ENCODE data around the gene KAT8. TPM values are rescaled to one million over a fixed set of nuclear protein-coding genes. Genes with fewer than 3 reads are reported as not detected.

Gene KAT8
- total RNA-seq, 2 experiments from 2014 or later = 114 to 124 TPM

GRCh38 chr16:31087971-31088370, 29.5 kb upstream of the KAT8 start:
- no peak for ATAC-seq (ENCODE audit: poor library complexity)
- Histone ChIP-seq H3K4me1 (ENCODE audit: insufficient read depth, low read length) (peaks cover 4% of the 10 kb centered on the region), H3K4me3 (ENCODE audit: low read length) (no peak overlapping the region), H3K27me3 (ENCODE audit: control insufficient read depth in 1 of 2, insufficient read depth in 2 of 2, low read length in 2 of 2) (no peaks in the 10 kb centered on the region), H3K27ac (ENCODE audit: low read depth in 1 of 2, low read length in 2 of 2) (no peak overlapping the region), H3K9me3 (ENCODE audit: control insufficient read depth in 1 of 2, insufficient read depth in 1 of 2, low read length in 2 of 2) (no peaks in the 10 kb centered on the region), H3K36me3 (ENCODE audit: insufficient read depth, low read length) (peaks cover 32% of the 10 kb centered on the region)
- H3K36me3 Mint-ChIP-seq (ENCODE audit: low read depth) = peaks cover 34% of the 10 kb centered on the region
- H3K27me3 Mint-ChIP-seq = no peaks in the 10 kb centered on the region
- ChIA-PET POLR2A (no interaction called here), CTCF (no interaction called here)
- intact Hi-C loops (cut with DNase I, micrococcal nuclease) = no loop called here
- DNase-seq = no peak
- peaks cover 10% of the 10 kb centered on the region for H3K4me1 Mint-ChIP-seq (ENCODE audit: low read depth)
- TF ChIP-seq, protein P1, sequence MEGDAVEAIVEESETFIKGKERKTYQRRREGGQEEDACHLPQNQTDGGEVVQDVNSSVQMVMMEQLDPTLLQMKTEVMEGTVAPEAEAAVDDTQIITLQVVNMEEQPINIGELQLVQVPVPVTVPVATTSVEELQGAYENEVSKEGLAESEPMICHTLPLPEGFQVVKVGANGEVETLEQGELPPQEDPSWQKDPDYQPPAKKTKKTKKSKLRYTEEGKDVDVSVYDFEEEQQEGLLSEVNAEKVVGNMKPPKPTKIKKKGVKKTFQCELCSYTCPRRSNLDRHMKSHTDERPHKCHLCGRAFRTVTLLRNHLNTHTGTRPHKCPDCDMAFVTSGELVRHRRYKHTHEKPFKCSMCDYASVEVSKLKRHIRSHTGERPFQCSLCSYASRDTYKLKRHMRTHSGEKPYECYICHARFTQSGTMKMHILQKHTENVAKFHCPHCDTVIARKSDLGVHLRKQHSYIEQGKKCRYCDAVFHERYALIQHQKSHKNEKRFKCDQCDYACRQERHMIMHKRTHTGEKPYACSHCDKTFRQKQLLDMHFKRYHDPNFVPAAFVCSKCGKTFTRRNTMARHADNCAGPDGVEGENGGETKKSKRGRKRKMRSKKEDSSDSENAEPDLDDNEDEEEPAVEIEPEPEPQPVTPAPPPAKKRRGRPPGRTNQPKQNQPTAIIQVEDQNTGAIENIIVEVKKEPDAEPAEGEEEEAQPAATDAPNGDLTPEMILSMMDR (IDR thresholded peaks at IDR 0.05) = no peak
- H3K27ac Mint-ChIP-seq = no peak overlapping the region
- H3K4me3 Mint-ChIP-seq = no peak overlapping the region
- no peaks in the 10 kb centered on the region for H3K9me3 Mint-ChIP-seq

DNA sequence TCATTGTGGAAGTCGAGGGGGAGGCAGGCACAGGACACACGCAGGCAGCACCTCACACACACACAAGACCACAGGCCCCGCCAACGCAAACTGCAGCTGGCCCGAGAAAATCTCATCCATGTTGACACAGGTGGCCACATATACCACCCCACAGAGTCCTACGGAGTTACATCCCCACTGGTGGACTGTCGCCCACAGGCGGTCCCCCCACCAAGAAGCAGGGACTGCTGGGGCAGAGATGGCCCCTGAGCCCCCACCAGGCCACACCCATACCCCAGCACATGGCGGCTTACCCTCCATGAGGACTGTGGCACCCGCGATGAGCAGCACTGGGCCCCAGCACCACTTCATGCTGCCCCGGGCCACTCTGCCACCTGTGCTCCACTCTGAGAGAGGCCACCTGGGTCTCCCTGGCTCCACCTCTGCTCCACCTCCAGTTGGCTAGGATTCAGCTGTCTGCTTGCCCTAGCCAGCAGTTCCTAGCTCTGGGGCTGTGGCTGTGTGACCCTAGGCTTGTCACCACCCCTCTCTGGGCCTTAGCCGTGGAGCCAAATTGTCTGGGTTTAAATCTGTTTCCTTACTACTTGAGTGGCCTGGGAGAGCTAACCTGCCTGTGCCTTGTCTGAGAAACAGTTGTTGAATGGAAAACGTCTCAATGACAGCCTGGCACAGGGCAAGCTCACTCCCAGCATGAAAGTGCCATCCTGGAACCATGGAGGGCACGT, 28.8 kb upstream of the KAT8 start, which contains the start of gene PRSS53:
PRSS53 (minus strand) TSS at position 485 of the 725 bp plus-strand sequence; CDS start at position 351, 134 bp downstream.
- H3K27me3 ChIP-seq (ENCODE audit: control insufficient read depth in 1 of 2, insufficient read depth in 2 of 2, low read length in 2 of 2) = no peaks in the 10 kb centered on the region
- no peak within 1 kb of the TSS for H3K4me3 ChIP-seq (ENCODE audit: low read length)
- Mint-ChIP-seq H3K4me1 (ENCODE audit: low read depth) (peaks cover 15% of the 10 kb centered on the region), H3K27me3 (no peaks in the 10 kb centered on the region), H3K36me3 (ENCODE audit: low read depth) (peaks cover 28% of the 10 kb centered on the region), H3K4me3 (no peak within 1 kb of the TSS), H3K9me3 (no peaks in the 10 kb centered on the region), H3K27ac (no peak within 1 kb of the TSS)
- H3K4me1 ChIP-seq (ENCODE audit: insufficient read depth, low read length) = peaks cover 11% of the 10 kb centered on the region
- CTCF ChIA-PET = no interaction called here
- TF ChIP-seq, protein P1 (IDR thresholded peaks at IDR 0.05) = no peak
- POLR2A ChIA-PET = no interaction called here
- ATAC-seq (ENCODE audit: poor library complexity) (no peak), DNase-seq (no peak)
- no peak within 1 kb of the TSS for H3K27ac ChIP-seq (ENCODE audit: low read depth in 1 of 2, low read length in 2 of 2)
- H3K9me3 ChIP-seq (ENCODE audit: control insufficient read depth in 1 of 2, insufficient read depth in 1 of 2, low read length in 2 of 2) = no peaks in the 10 kb centered on the region
- intact Hi-C loops (cut with DNase I, micrococcal nuclease) = no loop called here
- peaks cover 27% of the 10 kb centered on the region for H3K36me3 ChIP-seq (ENCODE audit: insufficient read depth, low read length)

DNA sequence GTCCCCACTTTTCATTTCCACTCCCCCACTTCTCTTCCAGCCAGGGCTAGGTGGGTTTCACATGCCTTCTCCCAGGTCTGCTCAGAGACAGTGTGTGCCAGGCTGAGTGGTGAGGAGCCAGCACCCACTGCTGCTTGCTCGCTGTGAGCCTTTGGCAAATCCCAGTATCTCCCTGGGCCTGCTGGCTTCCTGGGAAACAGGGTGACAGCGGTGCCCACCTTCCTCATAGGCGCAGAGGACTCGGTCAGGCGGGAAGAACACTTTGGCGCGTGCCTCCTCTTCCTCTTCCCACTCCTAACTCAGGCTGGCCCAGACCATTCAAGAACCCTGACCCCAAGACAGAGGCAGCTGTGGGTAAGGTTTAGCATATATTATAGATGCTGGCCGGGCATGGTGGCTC, 28.3 kb upstream of the KAT8 start:
- no peak for ATAC-seq (ENCODE audit: poor library complexity)
- no peak overlapping the region for H3K27ac Mint-ChIP-seq

More for the DNA sequence above, 28.3 kb upstream of the KAT8 start:
- H3K36me3 Mint-ChIP-seq (ENCODE audit: low read depth) = peaks cover 27% of the 10 kb centered on the region
- no peaks in the 10 kb centered on the region for H3K27me3 Mint-ChIP-seq
- POLR2A ChIA-PET = no interaction called here
- DNase-seq = no peak
- intact Hi-C loops (cut with DNase I, micrococcal nuclease) = no loop called here
- H3K36me3 ChIP-seq (ENCODE audit: insufficient read depth, low read length) = peaks cover 27% of the 10 kb centered on the region
- CTCF ChIA-PET = no interaction called here
- H3K4me3 Mint-ChIP-seq = no peak overlapping the region
- H3K9me3 Mint-ChIP-seq = no peaks in the 10 kb centered on the region
- no peak overlapping the region for H3K4me3 ChIP-seq (ENCODE audit: low read length)
- H3K4me1 Mint-ChIP-seq (ENCODE audit: low read depth) = peaks cover 21% of the 10 kb centered on the region
- H3K27me3 ChIP-seq (ENCODE audit: control insufficient read depth in 1 of 2, insufficient read depth in 2 of 2, low read length in 2 of 2) = no peaks in the 10 kb centered on the region
- H3K9me3 ChIP-seq (ENCODE audit: control insufficient read depth in 1 of 2, insufficient read depth in 1 of 2, low read length in 2 of 2) = no peaks in the 10 kb centered on the region
- TF ChIP-seq, protein P1 (IDR thresholded peaks at IDR 0.05) = no peak
- no peak overlapping the region for H3K27ac ChIP-seq (ENCODE audit: low read depth in 1 of 2, low read length in 2 of 2)
- peaks cover 17% of the 10 kb centered on the region for H3K4me1 ChIP-seq (ENCODE audit: insufficient read depth, low read length)

Measured in CD4-positive, alpha-beta T cell (primary cell).